SIG-M5 treated with dmso at 0.1 percent for 504 hours (cell line): ENCODE measurements around the gene PRR20G.
"Not testable (repeated sequence)": the region's sequence is repeated elsewhere in the genome, so short reads cannot be mapped to it uniquely, and the experiment has no call there.

Experiments used
- DNase-seq: peaks from one replicate; lab custom pipeline; 2025; ENCODE audit not compliant: unreplicated experiment; lab: John Stamatoyannopoulos, UW

PRR20G gene

GRCh38 chr3:127287840-127288239, at the start of gene PRR20G:
PRR20G (minus strand) TSS chr3:127288046; CDS start chr3:127287365, 681 bp downstream.
- DNase-seq: no peak

GRCh38 chr3:127337001-127337400, 49.2 kb upstream of the PRR20G start:
- no peak for DNase-seq

- no peak for DNase-seq
These were observed 48.3 kb upstream of the PRR20G start for GRCh38 chr3:127336101-127336500.

GRCh38 chr3:127330385-127330784, 42.5 kb upstream of the PRR20G start:
- DNase-seq: no peak

DNA sequence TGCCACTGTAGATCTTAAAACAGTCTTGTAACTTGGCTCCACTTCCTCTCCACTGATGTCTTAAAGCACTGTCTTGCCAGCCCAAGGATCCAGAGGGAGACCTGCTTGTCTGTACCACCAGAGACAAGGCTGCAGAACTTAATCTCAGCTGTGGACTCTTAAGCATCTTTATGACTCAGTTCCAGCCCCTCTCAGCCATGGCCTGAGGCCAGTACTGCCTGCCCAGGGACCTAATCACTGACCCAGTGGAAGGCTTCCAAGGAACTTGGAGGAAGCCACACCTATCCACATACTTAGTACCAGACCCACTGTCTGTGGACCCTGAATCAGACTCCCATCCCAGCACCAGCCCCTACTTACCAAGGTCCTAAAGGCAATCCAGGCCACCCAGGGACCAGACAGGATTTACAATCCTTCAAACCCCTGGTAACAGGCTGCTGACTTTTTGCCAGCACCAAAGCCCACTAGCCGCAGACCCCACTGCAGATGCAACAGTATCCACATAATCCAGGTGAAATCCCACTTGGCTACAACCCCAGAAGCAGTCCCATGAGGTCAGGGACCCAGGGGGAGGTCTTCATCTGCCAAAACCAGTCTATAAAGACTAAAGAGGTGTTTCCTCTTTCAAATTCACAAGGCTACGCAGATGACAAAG, 41.9 kb upstream of the PRR20G start:
- DNase-seq: no peak

- DNase-seq: no peak
These were observed 40.6 kb upstream of the PRR20G start for GRCh38 chr3:127328421-127328820.

DNA sequence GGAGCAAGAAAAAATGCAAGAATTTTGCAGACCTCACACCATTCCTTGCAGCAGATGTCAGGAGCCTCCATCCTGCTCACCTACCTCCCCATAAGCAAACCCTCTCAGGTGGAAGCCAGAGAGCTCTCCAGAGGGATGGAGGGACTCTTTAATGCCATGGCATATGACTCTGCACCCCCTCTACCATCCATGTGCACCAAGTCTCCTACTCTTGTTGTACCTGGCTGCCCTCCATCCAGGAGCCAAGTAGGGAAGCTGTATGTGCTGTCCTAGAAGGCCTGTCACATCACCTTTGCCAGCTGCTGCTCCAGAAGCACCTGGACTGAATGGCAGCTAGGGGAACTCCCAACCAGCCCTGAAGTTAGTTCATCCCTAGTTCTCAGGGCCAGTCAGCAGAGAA, 38.5 kb upstream of the PRR20G start:
- DNase-seq: no peak

DNA sequence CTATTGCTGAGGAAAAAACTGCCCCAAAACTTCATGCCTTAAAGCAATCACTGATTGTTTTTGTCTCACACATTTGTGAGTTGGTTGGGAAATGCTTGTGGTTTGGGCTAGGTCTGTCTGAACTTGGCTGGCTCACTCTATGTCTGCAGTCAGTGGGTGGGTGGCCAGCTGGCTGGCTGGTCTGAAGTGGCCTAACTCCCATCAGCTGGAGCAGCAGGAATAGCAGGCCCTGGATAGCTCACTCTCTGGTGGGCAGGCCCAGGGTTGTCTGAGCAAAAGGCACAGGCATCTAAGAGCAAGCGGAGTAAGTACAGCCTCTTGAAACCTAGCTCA, 37.7 kb upstream of the PRR20G start:
- DNase-seq: no peak

- DNase-seq: no peak
These were observed 37.2 kb upstream of the PRR20G start for GRCh38 chr3:127324913-127325628.

- DNase-seq: no peak
These were observed 36.2 kb upstream of the PRR20G start for GRCh38 chr3:127324076-127324475.

DNA sequence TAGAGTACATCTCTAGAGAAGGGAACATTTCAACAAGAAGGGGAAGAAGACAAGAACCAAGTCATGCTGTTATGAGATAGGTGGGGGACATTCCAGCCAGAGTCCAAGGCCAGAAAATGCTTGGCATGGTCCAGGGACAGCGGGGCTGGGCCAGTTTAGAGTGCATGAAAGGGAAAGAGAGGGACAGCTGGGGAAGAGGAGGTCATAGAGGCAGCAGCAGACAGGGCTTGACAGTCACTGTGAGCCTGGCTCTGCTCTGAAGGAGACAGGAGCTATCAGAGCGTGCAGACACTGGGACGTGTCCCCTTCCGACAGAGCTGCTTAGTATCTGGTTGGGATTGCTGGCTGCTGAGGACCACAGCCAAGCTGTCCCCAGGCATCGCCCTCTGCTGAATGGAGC, 35.7 kb upstream of the PRR20G start:
- DNase-seq: no peak

- no peak for DNase-seq
These were observed 33.5 kb upstream of the PRR20G start for GRCh38 chr3:127321371-127321770.

DNA sequence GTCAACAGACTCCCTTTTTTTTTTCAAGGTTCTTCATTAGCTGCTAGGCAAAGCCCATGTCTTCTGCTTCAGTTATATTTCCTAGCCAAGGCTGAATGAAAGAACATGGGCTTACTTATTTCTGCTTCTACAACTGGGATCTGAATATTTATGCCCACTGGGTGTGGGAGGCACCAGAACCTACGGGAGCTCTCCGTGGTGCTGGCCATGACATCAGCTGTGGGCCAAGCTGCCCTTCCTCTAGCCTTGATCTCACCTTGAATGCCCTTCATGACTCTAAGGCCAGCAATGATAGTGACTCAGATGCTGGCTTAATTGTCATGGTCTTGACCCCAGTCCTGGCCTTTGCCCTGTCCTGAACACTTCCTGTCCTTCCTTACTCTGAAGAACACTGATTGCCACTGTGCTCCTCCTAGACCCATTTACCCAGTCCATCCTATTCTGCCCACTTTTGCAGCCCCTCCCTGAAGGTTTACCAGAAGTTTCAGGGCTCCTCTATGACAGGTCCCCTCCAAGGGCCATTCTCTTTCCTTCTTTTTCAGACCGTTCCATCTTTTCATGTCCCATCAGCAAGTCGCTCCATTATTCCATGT, 32.8 kb upstream of the PRR20G start:
- DNase-seq: no peak

DNA sequence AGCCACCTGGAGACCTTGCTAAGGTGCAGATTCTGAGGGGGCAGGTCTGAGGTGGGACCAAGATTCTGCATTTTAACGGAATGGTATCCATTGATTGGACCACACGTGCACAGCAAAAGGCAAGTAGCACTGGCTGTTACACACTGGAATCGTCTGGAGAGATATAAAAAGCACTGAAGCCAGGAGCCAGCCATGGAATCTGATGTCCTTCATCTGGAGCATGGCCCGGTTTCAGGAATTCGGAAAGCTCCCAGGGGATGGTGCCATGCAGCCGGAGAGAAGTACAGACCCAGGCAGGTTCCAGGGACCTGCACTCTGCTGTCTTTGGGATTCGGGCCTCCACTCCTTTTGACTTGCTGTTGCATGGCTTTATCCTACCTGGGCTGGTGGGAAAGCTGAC, 28.8 kb upstream of the PRR20G start:
- no peak for DNase-seq

- DNase-seq: no peak
These were observed 25.0 kb upstream of the PRR20G start for GRCh38 chr3:127312818-127313217.

GRCh38 chr3:127308821-127309220, 21.0 kb upstream of the PRR20G start:
- DNase-seq: not testable (repeated sequence)

GRCh38 chr3:127307916-127308315, 20.1 kb upstream of the PRR20G start:
- DNase-seq: no peak

DNA sequence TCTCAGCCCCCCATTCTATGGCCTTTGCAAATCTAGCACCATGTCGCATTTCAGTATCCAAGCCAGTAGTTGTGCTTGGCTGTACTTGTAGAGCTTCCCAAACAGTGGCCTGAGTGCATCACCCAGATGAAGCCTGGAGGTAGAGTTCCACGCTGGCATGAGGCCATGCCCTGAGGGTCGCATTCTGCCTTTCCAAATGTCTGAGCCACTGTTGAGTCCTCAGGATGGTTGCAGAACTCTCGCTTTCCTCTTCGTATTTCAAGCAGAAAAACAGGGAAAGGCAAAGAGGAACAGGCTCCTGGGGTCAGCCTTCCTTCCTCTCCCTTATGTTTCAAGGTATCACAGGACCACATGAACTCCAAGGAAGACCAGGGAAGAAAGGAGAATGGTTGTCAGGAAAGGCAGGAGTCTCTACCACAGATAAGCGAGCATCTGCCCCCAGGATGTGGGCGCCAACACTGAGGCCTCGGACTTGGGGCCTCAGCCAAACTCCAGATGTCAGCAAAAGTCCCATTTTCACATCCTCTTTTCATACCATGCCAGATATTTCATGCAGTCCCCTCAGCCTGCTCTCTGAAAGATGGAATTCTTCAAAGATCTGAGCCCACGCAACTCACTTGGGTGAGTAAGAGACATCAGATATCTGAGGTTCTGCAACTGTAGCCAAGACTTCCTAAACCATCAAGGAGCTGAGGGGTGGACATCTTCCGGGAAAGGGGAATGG, 19.4 kb upstream of the PRR20G start:
- peak; percentile 45 for DNase-seq

DNA sequence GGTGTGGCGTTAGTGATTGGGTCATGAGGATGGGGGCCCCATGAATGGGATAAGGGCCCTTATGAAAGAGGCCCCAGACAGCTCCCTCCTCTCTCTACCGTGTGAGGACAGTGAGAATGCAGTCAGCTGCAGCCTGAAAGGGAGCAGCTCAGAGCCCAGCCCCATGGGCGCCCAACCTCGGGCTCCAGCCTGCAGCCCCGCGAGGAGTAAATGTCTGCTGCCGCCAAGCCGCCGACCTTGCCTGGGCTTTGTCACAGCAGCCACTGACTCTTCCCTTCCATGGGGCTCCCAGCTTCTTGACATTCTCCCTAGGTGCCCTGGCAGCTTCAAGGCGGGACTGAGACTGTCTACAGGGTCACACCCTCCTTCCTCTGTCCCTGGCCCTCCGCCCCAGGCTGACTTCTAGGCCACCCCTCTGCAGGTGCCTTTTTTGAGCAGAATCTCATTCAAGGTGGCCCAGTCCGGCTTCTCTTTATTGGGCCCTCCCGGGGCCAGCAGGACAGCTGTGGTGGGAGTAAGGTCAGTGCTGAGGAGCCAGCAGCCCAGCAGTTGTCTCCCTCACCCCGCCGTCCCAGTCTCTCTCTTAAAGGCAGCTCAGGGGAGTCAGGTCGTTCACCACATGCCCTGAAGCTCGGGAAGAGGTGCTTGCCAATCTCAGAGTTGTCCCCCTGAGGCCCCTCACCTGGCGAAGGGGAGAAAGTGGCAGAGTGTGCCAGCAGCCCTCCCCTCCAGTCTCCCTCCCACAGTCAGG, 18.7 kb upstream of the PRR20G start:
- DNase-seq: no peak

DNA sequence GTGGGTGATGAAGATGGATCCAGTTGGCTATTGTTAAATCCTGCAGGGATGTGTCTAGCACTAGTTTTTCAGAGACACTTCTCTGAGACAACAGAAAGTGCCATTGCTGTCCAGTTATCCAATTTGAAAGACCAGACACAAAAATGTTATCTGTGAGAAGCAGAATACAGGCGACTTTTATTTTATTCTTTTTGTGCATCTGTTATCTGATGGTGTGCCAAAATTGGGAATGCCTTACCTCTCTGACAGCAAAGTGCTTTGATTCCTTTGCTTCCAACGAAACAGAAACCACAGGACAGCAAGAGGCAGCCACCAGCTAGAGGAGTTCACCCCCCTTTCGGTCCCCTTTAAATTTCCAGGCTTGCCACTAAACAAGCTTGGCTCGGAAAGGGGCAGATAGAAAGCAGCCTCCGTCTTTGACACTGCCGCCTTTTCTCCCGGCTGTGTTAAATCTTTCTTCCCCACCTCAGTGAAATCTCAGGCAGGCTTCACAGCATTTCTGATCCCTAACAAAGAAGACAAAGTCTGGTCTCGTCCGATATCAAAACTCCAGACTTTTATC, 17.7 kb upstream of the PRR20G start:
- DNase-seq: no peak
